Calu3 (cell line): ENCODE results near the gene PNLDC1. TPM values are rescaled to one million over a fixed set of nuclear protein-coding genes. Genes with fewer than 3 reads are reported as not detected.

Experiments
- BruUV-seq: library from RNA; stranded (reverse); fragments of 400-500 nt; replicated peaks from 2 replicates; lab custom pipeline; 2021; lab: Mats Ljungman, UMichigan
- CTCF ChIA-PET: fragments of 300-600 bp; sonication (Branson Sonifier 250); formaldehyde crosslinking; loops from one replicate; lab custom pipeline; 2022; ENCODE audit warnings: antibody characterized with exemption; lab: Charles Lee
- DNase-seq: peaks from one replicate; pipeline ENCODE4 v3.0.0; 2022
- H3K27ac Mint-ChIP-seq: one replicate; pipeline ENCODE4 v1.8.0; 2022; ENCODE audit warnings: mixed read lengths; ENCODE audit not compliant: unreplicated experiment
- H3K27me3 Mint-ChIP-seq: one replicate; pipeline ENCODE4 v1.8.0; 2022; ENCODE audit warnings: mixed read lengths; ENCODE audit not compliant: unreplicated experiment
- H3K36me3 Mint-ChIP-seq: one replicate; pipeline ENCODE4 v1.8.0; 2022; ENCODE audit warnings: mild to moderate bottlenecking, moderate library complexity, mixed read lengths; ENCODE audit not compliant: insufficient read depth, unreplicated experiment
- H3K4me1 Mint-ChIP-seq: one replicate; pipeline ENCODE4 v1.8.0; 2022; ENCODE audit warnings: mild to moderate bottlenecking, low read depth, mixed read lengths; ENCODE audit not compliant: unreplicated experiment
- H3K4me3 Mint-ChIP-seq: one replicate; pipeline ENCODE4 v1.8.0; 2022; ENCODE audit warnings: mild to moderate bottlenecking, low read depth, moderate library complexity, mixed read lengths; ENCODE audit not compliant: unreplicated experiment
- H3K9me3 Mint-ChIP-seq: one replicate; pipeline ENCODE4 v1.8.0; 2022; ENCODE audit warnings: low read depth, mixed read lengths; ENCODE audit not compliant: unreplicated experiment
- intact Hi-C: fragments of 100-400 bp; cut with micrococcal nuclease; formaldehyde crosslinking; loops from one replicate; pipeline ENCODE4 v1.10.0; 2022; ENCODE audit not compliant: unreplicated experiment
- total RNA-seq: library from RNA; stranded (reverse); gene quantifications from 2 replicates; pipeline ENCODE4 v1.2.3, GENCODE V29; 2022
- TF ChIP-seq, protein P1 (sequence below): fragments of 200-600 bp; IDR thresholded peaks from one replicate; pipeline ENCODE4 v1.8.0; 2022; ENCODE audit warnings: antibody characterized with exemption; ENCODE audit not compliant: unreplicated experiment

The PNLDC1 gene
- total RNA-seq, 1 experiment from 2014 or later, result 0.52 TPM

DNA sequence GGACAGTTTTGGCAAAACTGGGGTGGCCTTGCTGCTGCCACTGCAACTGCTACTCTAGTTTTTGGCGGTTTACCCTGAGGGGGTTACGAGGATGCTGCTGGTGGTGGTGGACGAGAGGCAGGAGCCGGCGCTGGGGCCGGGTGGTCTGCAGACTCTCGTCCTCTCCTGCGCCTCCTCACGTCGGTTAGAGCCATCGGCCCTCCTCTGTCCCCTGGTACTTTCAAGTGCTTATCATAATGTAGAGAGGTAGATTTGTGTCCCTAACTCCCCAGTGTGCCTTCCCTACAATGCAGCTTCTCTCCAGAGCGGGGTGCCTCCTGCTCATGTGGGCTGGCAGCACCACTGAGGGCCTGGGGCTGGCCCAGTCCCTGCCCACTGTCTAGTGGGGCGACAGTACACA is 25.9 kb downstream of the PNLDC1 start:
- no peaks in the 10 kb centered on the region for H3K4me1 Mint-ChIP-seq
- no peak overlapping the region for H3K4me3 Mint-ChIP-seq
- BruUV-seq, result no TSS peak
- CTCF ChIA-PET, result no interaction called here
- TF ChIP-seq, protein P1, sequence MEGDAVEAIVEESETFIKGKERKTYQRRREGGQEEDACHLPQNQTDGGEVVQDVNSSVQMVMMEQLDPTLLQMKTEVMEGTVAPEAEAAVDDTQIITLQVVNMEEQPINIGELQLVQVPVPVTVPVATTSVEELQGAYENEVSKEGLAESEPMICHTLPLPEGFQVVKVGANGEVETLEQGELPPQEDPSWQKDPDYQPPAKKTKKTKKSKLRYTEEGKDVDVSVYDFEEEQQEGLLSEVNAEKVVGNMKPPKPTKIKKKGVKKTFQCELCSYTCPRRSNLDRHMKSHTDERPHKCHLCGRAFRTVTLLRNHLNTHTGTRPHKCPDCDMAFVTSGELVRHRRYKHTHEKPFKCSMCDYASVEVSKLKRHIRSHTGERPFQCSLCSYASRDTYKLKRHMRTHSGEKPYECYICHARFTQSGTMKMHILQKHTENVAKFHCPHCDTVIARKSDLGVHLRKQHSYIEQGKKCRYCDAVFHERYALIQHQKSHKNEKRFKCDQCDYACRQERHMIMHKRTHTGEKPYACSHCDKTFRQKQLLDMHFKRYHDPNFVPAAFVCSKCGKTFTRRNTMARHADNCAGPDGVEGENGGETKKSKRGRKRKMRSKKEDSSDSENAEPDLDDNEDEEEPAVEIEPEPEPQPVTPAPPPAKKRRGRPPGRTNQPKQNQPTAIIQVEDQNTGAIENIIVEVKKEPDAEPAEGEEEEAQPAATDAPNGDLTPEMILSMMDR, result no peak
- H3K27me3 Mint-ChIP-seq, result peaks cover 31% of the 10 kb centered on the region
- no peak for DNase-seq
- intact Hi-C loops, result no loop called here
- H3K27ac Mint-ChIP-seq, result no peak overlapping the region
- no peaks in the 10 kb centered on the region for H3K9me3 Mint-ChIP-seq
- H3K36me3 Mint-ChIP-seq, result no peaks in the 10 kb centered on the region

DNA sequence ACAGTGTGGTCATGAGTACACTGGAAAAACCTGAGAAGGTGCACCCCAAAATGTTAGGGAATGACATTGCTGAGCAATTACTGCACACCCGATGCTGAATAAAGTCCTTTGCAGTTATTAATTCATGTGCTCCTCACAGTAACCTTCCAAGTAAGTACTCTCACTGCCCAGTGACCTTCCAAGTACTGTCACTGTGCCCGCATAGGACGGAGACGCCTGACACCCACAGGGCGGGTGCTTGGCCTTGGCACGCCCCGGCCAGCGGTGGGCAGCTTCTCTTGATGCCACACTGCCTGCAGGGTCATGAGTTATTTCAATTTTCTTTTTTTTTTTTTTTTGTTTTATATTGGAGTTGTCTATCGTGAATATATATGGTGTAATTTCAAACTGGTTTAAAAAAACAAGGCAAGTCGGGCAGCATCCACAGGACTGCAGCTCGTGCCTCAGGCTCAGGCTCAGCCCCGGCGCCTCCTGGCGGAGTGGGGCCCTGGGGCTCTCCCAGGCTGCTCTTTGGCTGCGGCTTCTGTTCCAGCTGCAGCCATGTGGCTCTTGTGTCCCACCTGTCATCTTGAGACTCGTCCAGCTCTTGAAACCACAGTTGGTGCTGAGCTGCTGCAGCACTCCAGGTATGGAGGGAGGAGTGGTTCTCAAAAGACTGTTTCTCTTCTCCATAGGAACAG is 27.0 kb downstream of the PNLDC1 start:
- H3K27ac Mint-ChIP-seq, result no peak overlapping the region
- intact Hi-C loops, result no loop called here
- no peaks in the 10 kb centered on the region for H3K36me3 Mint-ChIP-seq
- CTCF ChIA-PET, result interaction anchor here (0.6 kb wide), 1 partner anchor 14 kb away, joined by 7 read pairs; no protein-coding TSS in a partner anchor
- H3K27me3 Mint-ChIP-seq, result peaks cover 42% of the 10 kb centered on the region
- TF ChIP-seq, protein P1, result no peak
- no peaks in the 10 kb centered on the region for H3K9me3 Mint-ChIP-seq
- no peak for DNase-seq
- H3K4me3 Mint-ChIP-seq, result no peak overlapping the region
- no peaks in the 10 kb centered on the region for H3K4me1 Mint-ChIP-seq
- BruUV-seq, result no TSS peak

DNA sequence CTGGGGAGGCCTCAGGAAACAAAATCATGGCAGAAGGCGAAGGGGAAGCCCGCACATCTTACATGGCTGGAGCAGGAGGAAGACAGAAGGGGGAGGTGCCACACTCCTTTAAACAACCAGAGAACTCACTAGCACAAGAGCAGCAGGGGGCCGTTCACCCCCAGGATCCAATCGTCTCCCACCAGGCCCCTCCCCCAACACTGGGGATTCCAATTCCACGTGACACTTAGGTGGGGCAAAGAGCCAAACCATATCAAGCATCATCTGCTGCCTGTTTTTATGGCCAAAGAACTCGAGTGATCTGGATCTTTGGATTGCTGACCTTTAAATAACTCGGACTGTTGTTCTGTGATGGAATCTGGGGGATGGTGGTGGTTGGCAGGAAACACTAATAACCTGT is 28.0 kb downstream of the PNLDC1 start:
- intact Hi-C loops, result no loop called here
- H3K27ac Mint-ChIP-seq, result no peak overlapping the region
- no peaks in the 10 kb centered on the region for H3K36me3 Mint-ChIP-seq

DNA sequence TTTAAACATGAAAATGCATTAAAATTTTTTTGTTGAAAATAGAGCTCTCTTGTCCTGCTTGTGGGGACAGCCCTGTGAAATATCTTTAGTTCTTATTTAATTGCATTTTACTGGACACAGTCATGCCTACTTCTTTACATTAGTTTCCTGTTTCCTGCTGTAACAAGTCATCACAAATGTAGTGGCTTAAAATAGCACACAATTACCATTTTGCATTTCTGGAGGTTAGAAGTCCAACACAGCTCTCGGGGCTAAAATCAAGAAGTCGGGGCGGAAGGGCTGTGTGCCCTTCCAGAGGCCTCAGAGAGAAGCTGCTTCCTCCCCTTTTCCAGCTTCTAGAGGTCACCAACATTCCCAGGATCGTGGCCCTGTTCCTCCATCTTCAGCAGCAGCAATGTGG is 29.4 kb downstream of the PNLDC1 start:
- TF ChIP-seq, protein P1, result no peak
- Mint-ChIP-seq H3K9me3 (no peaks in the 10 kb centered on the region), H3K27me3 (peaks cover 30% of the 10 kb centered on the region), H3K4me1 (no peaks in the 10 kb centered on the region), H3K27ac (no peak overlapping the region), H3K36me3 (no peaks in the 10 kb centered on the region), H3K4me3 (no peak overlapping the region)
- CTCF ChIA-PET, result no interaction called here
- no peak for DNase-seq
- BruUV-seq, result no TSS peak
- intact Hi-C loops, result no loop called here

More for the DNA sequence above, 28.0 kb downstream of the PNLDC1 start:
- no TSS peak for BruUV-seq
- H3K4me1 Mint-ChIP-seq, result no peaks in the 10 kb centered on the region
- DNase-seq, result no peak
- no peak overlapping the region for H3K4me3 Mint-ChIP-seq
- H3K9me3 Mint-ChIP-seq, result no peaks in the 10 kb centered on the region
- TF ChIP-seq, protein P1, result no peak
- peaks cover 37% of the 10 kb centered on the region for H3K27me3 Mint-ChIP-seq
- CTCF ChIA-PET, result no interaction called here
